Hepatocyte (in vitro differentiated cells): ENCODE measurements around the gene LRRC8D.

ENCODE experiments used
- EZH2 ChIP-seq: fragments of 200-600 bp; sonication (generic); IDR thresholded peaks from 2 replicates; pipeline ENCODE4 v1.6.1; 2016; ENCODE audit warnings: antibody characterized with exemption, mild to moderate bottlenecking, borderline replicate concordance
- TF ChIP-seq, protein P1 (sequence below): fragments of 200-600 bp; sonication (generic); IDR thresholded peaks from 2 replicates; pipeline ENCODE4 v1.5.1; 2016; ENCODE audit warnings: antibody characterized with exemption, mild to moderate bottlenecking; ENCODE audit not compliant: poor library complexity

DNA sequence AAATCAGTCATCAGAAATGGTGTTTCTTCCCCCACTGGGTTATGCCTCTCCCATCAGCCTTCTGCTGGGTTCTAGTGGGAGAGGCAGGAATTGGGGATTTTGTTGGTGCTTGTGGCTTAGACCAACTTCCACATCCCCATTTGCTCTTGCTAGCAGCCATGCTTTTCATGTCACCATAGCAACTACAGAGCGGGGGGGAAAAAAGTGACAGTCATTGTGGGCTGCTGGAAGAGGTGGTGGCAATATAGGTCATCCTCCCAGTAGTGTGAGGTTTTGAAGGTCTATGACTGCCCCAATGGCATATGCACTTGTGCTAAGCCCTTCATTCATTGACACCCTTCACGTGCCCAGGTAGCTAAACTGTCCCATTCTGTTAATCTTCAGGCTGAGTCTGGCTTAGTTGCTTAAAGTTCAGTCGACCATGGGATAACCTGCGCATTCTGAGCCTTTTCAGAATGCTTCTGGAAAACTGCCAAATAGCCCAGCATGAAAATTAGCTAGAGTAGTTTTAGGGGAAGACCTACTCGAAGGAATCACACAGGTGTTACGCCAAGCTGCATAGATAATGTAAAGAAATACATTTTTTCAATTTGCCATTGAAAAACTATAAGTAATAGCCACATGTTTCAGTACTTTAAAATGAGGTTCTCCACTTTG lies 120.4 kb downstream of the LRRC8D start:
- TF ChIP-seq, protein P1, sequence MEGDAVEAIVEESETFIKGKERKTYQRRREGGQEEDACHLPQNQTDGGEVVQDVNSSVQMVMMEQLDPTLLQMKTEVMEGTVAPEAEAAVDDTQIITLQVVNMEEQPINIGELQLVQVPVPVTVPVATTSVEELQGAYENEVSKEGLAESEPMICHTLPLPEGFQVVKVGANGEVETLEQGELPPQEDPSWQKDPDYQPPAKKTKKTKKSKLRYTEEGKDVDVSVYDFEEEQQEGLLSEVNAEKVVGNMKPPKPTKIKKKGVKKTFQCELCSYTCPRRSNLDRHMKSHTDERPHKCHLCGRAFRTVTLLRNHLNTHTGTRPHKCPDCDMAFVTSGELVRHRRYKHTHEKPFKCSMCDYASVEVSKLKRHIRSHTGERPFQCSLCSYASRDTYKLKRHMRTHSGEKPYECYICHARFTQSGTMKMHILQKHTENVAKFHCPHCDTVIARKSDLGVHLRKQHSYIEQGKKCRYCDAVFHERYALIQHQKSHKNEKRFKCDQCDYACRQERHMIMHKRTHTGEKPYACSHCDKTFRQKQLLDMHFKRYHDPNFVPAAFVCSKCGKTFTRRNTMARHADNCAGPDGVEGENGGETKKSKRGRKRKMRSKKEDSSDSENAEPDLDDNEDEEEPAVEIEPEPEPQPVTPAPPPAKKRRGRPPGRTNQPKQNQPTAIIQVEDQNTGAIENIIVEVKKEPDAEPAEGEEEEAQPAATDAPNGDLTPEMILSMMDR = no peak
- no peak for TF ChIP-seq EZH2
